NT2/D1 (cell line): ENCODE data around the gene IQGAP1.

Source experiments
- DNase-seq: peaks from one replicate; pipeline ENCODE4 v3.0.0-alpha.2; 2011; ENCODE audit warnings: low read depth, low spot score
- H3K27me3 ChIP-seq: 2 replicates; pipeline ENCODE4 v1.6.0; 2011; ENCODE audit warnings: mild to moderate bottlenecking; ENCODE audit not compliant: insufficient read length, insufficient read depth
- H3K36me3 ChIP-seq: 2 replicates; pipeline ENCODE4 v1.6.1; 2011; ENCODE audit warnings: mild to moderate bottlenecking, low read length, mixed read lengths; ENCODE audit not compliant: insufficient read depth, insufficient read length
- H3K4me1 ChIP-seq: 2 replicates; pipeline ENCODE4 v1.5.1; 2011; ENCODE audit not compliant: insufficient read depth, insufficient read length
- H3K4me3 ChIP-seq: 2 replicates; pipeline ENCODE4 v1.5.1; 2011; ENCODE audit warnings: low read depth; ENCODE audit not compliant: insufficient read length
- H3K9ac ChIP-seq: 2 replicates; pipeline ENCODE4 v1.6.0; 2011; ENCODE audit warnings: low read depth; ENCODE audit not compliant: insufficient read length
- H3K9me3 ChIP-seq: 2 replicates; pipeline ENCODE4 v1.5.1; 2011; ENCODE audit warnings: mild to moderate bottlenecking, low read length; ENCODE audit not compliant: insufficient read depth
- SUZ12 ChIP-seq: IDR thresholded peaks from 2 replicates; pipeline ENCODE4 v1.6.1; 2011; ENCODE audit not compliant: insufficient read length, insufficient read depth; ENCODE audit errors: extremely low read depth
- YY1 ChIP-seq: IDR thresholded peaks from 2 replicates; pipeline ENCODE4 v1.6.1; 2011; ENCODE audit not compliant: insufficient read length, insufficient read depth
- ZNF274 ChIP-seq: IDR thresholded peaks from 2 replicates; pipeline ENCODE4 v1.6.1; 2011; ENCODE audit warnings: mild to moderate bottlenecking, low read depth, low read length

IQGAP1 gene

GRCh38 chr15:90360746-90361145, 27.3 kb upstream of the IQGAP1 start:
- TF ChIP-seq SUZ12 (no peak), YY1 (no peak), ZNF274 (no peak)
- Histone ChIP-seq H3K4me3 (no peak overlapping the region), H3K4me1 (no peaks in the 10 kb centered on the region), H3K36me3 (peaks cover 9% of the 10 kb centered on the region), H3K9ac (no peak overlapping the region), H3K9me3 (no peaks in the 10 kb centered on the region), H3K27me3 (no peaks in the 10 kb centered on the region)
- no peak for DNase-seq

DNA sequence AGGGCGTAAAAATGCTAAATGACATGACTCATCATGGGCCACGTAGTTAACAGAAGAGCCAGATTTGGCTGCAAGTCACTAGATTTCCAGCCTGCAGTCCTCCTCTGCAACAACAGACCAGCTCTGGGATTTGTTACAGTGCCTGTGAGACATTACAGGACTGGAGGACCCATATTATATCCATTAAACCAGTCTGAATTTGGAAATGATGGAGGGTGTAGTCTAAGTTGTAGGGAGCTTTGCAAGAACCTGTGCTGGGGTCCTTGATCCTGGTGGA, 25.2 kb upstream of the IQGAP1 start:
- H3K9me3 ChIP-seq = no peaks in the 10 kb centered on the region
- H3K36me3 ChIP-seq = peaks cover 9% of the 10 kb centered on the region
- DNase-seq = no peak
- H3K9ac ChIP-seq = no peak overlapping the region
- TF ChIP-seq ZNF274 (no peak), YY1 (no peak), SUZ12 (no peak)
- no peak overlapping the region for H3K4me3 ChIP-seq
- H3K4me1 ChIP-seq = no peaks in the 10 kb centered on the region
- no peaks in the 10 kb centered on the region for H3K27me3 ChIP-seq

DNA sequence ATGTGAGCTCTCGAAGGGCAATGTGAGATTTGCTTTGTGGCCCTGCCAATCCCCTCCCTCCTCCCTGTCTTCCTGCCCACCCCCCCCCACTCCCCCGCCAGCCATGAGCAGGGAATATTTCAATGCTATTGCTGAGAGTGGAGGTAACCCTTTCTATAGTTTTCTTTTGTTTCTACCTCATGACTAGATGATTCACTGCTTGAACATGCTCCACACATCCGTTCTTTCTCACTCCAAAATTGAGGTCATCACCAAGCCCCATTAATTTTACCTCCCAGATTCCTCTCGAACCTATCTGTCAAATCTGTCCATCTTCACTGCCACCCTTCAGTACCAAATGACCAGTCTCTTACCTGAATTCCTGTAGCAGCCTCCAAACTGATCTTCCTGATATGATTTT, 23.8 kb upstream of the IQGAP1 start:
- no peak for DNase-seq
- no peak overlapping the region for H3K4me3 ChIP-seq
- TF ChIP-seq SUZ12 = no peak
- no peak for TF ChIP-seq YY1
- TF ChIP-seq ZNF274 = no peak

GRCh38 chr15:90365414-90366055, 22.5 kb upstream of the IQGAP1 start:
- no peak for TF ChIP-seq ZNF274
- TF ChIP-seq SUZ12 = no peak
- no peak for TF ChIP-seq YY1
- peaks cover 5% of the 10 kb centered on the region for H3K36me3 ChIP-seq
- H3K9ac ChIP-seq = no peak overlapping the region
- H3K4me1 ChIP-seq = no peaks in the 10 kb centered on the region
- H3K4me3 ChIP-seq = no peak overlapping the region
- H3K9me3 ChIP-seq = no peaks in the 10 kb centered on the region
- no peak for DNase-seq
- H3K27me3 ChIP-seq = no peaks in the 10 kb centered on the region

More for the DNA sequence above, 23.8 kb upstream of the IQGAP1 start:
- Histone ChIP-seq H3K4me1 (no peaks in the 10 kb centered on the region), H3K36me3 (peaks cover 9% of the 10 kb centered on the region), H3K9me3 (no peaks in the 10 kb centered on the region), H3K27me3 (no peaks in the 10 kb centered on the region), H3K9ac (no peak overlapping the region)

- Histone ChIP-seq H3K4me1 (no peaks in the 10 kb centered on the region), H3K36me3 (no peaks in the 10 kb centered on the region), H3K9ac (no peak overlapping the region), H3K9me3 (no peaks in the 10 kb centered on the region), H3K4me3 (no peak overlapping the region), H3K27me3 (no peaks in the 10 kb centered on the region)
- TF ChIP-seq ZNF274 = no peak
- no peak for TF ChIP-seq SUZ12
- no peak for TF ChIP-seq YY1
- no peak for DNase-seq
Observed at GRCh38 chr15:90367576-90367975, 20.5 kb upstream of the IQGAP1 start.

GRCh38 chr15:90375071-90375470, 13.0 kb upstream of the IQGAP1 start:
- no peak for TF ChIP-seq YY1
- no peak for TF ChIP-seq ZNF274
- TF ChIP-seq SUZ12 = no peak
- Histone ChIP-seq H3K27me3 (no peaks in the 10 kb centered on the region), H3K36me3 (no peaks in the 10 kb centered on the region), H3K4me1 (no peaks in the 10 kb centered on the region), H3K4me3 (no peak overlapping the region), H3K9ac (no peak overlapping the region), H3K9me3 (peaks cover 16% of the 10 kb centered on the region)
- no peak for DNase-seq

DNA sequence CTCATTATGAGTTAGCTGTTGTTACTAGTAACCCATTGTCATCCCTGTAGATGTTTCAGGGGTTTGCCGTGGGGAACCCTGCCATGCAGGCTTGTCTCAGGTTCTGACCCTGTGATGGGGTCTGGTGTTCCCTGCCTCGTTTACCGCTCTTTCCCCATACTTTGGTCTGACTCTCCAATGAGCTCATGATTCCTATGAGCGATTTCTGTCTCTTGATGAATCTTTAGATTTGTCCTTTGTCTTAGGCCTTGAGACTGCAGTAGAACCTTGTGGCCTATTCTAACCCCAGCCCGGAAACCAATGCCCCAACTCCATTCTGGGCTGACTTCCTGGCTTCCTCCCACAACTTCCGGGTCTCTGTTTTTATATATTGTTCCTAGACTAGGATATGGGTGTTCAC, 11.3 kb upstream of the IQGAP1 start:
- Histone ChIP-seq H3K4me1 (no peaks in the 10 kb centered on the region), H3K9me3 (peaks cover 16% of the 10 kb centered on the region), H3K36me3 (no peaks in the 10 kb centered on the region), H3K27me3 (no peaks in the 10 kb centered on the region), H3K4me3 (no peak overlapping the region), H3K9ac (no peak overlapping the region)
- DNase-seq = no peak
- no peak for TF ChIP-seq YY1
- no peak for TF ChIP-seq SUZ12
- TF ChIP-seq ZNF274 = no peak

GRCh38 chr15:90379263-90379662, 8.8 kb upstream of the IQGAP1 start:
- H3K4me3 ChIP-seq = no peak overlapping the region
- H3K9me3 ChIP-seq = peaks cover 16% of the 10 kb centered on the region
- no peaks in the 10 kb centered on the region for H3K27me3 ChIP-seq
- H3K4me1 ChIP-seq = no peaks in the 10 kb centered on the region
- no peaks in the 10 kb centered on the region for H3K36me3 ChIP-seq
- TF ChIP-seq YY1 = no peak
- TF ChIP-seq ZNF274 = no peak
- DNase-seq = no peak
- H3K9ac ChIP-seq = no peak overlapping the region
